Activated naive CD4-positive, alpha-beta T cell treated with Interleukin-2 at 50 U/mL for 16 hours (primary cell): ENCODE data around the gene DUSP11.
"Not testable (repeated sequence)": the region's sequence is repeated elsewhere in the genome, so short reads cannot be mapped to it uniquely, and the experiment has no call there.

Experiments used
- DNase-seq: peaks from one replicate; pipeline ENCODE4 v3.0.0-alpha.2; 2020

Gene DUSP11

DNA sequence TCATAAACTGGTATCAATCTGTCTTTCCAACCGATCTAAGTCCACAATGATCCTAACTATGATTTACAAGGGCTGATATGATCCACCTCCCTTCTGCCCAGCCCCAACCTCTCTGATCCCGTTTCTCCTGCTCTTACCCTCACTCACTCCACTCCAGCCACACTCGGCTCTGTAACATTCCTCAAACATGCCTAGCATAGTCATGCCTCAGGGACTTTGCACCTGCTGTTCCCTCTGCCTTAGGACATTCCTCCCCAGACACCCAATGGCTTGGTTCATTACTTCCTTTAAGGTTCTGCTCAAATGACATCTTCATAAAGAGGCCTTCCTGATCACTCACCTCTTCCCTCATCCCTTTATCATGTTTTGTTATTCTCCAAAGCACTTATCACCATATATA lies 9.2 kb downstream of the DUSP11 start:
- DNase-seq: no peak

DNA sequence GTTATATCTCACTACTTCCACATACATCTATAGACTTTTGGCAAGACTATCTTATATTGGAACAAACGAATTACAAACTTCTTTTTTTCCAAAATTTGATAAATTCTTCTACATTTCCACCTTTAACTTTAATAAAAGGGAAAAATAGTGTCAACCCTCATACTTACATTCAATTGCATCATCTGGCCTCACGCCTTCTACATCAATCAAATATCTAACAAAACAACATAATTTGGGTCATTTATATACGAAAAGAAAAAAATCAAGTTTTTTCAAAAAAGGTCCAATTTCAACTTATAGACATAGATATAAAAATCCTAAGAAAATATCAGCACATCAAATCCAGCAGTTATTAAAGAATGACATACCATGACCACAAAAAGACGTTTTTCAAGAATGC lies 12.9 kb downstream of the DUSP11 start:
- DNase-seq: no peak

DNA sequence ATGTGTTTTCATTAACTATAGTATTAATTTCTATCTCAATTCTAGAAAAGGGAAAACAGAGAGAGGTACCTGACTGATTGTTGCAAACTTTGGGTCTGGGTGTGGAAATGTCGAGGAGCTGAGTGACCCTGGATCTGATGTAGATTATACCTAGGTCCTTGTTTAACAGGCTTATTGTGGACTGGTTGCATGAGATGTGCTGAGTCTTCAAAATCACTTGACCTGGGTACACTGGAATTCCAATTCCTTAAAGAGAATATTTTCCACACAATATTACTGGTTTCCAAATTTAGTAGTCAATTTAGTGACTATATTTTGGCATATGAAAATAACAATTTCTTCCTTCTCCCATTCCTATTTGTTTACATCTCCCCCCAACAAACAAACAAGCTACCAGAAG lies 13.6 kb downstream of the DUSP11 start:
- no peak for DNase-seq

DNA sequence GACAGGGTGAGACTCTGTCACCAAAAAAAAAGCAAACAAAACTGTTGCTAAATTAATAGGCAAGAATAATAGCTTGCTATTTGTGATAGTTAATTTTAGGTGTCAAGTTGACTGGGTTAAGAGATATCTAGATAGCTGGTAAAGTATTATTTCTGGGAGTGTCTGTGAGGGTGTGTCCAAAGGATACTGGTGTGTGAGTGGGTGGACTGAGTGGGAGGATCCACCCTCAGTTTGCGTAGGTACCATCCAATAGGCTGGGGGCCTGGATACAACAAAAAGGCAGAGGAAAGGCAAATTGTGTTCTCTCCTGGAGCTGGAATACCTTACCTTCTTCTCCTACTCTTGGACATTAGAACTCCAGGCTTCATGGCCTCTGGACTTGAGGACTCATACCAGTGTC lies 15.0 kb downstream of the DUSP11 start:
- DNase-seq: no peak

DNA sequence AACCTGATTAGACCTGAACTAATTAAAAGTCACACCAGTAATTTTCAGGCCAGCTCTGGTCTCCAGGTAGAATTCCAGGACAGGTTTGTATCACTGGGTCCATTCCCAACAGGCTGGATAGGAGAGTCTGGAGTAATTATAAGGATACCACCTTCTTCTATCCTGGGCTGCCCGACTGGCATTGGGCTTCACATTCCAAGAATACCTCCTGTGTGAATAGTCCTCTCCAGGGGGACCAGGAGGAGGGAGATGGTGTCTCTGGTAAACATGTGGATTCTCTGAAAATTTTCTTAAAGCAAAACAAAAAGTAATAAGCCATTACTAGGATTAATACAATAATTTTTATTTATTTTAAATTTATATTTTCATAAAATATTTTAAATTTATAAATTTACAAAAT lies 17.3 kb downstream of the DUSP11 start:
- no peak for DNase-seq

DNA sequence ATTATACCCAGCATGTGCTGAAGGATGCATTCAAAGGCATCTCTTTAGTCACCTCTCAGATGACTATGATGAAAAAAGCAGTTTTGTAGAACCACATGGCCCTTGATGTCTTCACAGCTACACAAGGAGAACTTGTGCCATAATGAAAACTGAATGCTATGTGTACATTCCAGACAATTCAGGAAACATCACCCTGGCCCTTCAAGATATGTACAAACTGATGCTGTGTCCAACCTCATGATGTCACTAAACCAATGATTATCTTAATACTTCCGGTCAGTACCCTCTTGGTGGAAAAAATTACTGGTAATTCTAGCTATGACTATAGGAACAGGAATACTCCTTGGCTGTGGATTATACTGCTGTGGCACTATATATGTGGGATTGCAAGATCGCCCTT lies 20.0 kb downstream of the DUSP11 start:
- DNase-seq: no peak

DNA sequence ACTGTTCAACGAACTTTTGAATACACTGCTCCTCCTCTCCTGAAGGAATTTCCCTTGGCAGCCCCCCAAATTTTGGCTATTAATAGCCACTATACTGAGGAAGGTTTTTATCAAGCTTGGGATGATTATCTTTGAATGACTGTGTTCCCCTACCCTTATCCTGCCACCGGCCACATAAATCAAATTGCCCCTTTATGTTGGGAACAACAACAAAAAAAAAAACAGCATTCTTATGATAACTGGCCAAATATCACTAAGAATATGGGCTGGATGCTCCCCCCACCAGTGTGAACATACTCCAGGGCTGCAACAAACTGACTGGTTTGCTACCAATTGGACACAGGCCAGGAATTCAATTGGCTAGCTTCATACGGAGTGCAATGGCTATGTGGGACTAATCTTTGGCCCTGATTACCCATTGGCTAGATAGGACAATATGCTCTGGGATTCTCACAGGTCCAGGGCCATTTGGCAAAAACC lies 20.6 kb downstream of the DUSP11 start:
- DNase-seq: no peak

DNA sequence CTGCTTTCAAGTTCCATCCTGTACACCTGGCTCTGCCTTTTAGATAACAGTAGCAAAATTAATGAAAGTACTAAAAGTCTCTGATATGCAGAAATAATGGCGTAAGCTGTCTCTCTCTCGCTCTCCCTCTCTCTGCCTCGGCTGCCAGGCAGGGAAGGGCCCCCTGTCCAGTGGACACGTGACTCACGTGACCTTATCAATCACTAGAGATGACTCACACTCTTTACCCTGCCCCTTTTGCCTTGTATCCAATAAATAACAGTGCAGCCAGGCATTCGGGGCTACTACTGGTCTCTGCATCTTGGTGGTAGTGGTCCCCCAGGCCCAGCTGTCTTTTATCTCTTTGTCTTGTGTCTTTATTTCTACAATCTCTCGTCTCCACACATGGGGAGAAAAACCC lies 25.6 kb downstream of the DUSP11 start:
- not testable (repeated sequence) for DNase-seq

DNA sequence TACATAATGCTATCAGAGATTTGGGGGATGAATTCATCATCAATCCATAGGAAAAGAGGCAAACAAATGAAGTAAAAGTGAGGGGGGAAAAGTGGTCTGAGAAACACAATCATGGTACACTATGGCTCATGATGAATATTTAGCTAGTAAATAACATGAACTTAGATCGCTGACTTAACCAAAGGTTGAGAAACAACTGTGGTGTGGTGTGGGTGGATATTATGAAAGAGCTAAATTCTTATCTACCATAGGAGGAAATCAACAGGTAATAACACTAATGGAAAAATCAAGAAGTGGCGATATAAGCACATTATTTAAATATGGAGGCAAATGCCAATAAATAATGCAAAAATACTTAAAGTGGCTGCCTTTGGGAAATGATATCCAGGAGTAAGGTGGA lies 30.6 kb downstream of the DUSP11 start:
- DNase-seq: no peak

DNA sequence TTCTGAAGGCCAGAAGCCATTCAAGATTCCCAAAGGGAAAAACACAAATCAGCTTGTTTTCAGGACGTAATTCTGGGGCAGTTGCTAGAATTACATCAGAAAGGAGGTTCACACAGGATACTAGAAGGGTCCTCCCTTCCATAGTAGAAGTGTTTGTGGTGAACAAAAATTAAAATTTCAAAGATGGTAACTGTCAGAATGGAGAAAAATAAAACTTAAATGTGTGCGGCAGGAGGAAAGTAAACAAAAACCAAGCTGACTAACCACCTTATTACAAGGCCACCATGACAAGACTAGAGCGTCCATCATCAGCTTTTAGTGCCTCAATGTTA lies 33.1 kb downstream of the DUSP11 start:
- no peak for DNase-seq

DNA sequence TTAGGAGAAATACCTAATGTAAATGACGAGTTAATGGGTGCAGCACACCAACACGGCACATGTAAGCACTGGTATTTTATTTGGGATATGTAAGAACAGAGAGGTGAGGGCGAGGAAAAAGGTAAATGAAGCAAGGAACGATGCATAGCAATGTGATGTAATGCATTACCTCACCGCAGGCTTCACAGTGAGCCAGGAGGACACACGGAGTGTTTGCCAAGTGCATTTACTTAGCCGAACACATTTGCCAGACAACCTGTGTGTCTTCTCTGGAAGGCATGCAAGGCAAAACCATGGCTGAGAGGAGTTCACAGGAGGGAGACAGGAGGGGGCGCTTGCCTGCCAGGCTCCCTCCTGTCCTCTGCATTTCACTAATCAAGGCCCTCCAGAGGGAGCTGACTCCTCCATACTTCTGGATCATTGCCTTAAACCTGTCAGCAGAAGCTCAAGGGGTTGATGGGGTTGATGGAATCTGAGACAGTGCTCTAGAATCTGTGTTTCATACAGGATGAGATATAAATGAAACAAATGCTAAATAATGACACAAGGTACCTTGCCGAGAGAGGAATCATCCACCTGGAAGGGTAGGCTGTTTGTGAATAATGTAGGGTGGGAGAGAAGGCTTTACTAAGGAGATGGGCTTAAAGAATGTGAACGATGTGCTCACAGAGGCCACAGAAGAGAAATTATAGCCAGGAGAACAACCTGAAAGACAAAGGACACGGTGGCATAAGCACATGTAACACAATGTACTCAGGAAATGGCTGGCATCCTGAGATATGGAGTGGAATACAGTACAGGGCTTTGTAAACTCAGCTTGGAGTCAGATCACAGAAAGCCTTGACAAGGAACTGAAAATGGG lies 33.7 kb downstream of the DUSP11 start:
- no peak for DNase-seq

DNA sequence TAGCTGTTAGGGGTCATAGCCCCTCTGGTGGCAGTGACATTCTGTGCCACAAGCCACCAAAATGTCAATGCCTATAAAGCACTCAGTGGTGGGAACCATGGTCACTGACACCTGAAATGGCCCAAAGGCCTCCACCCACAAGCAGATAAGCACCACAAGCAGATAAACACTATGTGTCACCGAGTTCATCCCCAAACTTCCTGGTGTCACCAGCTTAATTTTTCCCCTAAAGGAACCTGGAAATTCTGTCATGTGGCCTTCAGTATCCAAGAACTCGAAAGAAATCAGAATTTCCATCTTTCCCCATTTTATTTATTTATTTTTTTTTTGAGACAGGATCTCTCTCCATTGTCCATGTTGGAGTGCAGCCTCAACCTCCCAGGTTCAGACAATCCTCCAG lies 39.1 kb downstream of the DUSP11 start:
- no peak for DNase-seq

DNA sequence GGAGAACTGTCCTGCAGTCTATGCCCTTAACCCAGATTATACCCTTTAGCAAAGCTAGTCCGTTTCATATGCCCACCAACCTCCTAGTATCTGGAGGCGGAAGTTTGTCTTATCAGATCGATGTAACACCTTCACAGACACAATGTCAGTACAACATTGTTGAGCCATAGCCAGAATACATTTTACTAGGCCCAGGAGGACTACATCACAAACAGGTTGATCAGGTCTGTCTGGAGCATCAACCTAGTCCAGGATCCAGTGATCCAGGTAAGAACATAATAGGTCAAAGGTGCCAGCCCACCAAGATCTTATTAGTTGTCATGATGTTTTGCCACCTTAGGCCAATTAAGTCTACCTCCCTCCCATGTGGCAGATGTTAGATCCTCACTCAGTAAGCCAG lies 40.8 kb downstream of the DUSP11 start:
- no peak for DNase-seq

DNA sequence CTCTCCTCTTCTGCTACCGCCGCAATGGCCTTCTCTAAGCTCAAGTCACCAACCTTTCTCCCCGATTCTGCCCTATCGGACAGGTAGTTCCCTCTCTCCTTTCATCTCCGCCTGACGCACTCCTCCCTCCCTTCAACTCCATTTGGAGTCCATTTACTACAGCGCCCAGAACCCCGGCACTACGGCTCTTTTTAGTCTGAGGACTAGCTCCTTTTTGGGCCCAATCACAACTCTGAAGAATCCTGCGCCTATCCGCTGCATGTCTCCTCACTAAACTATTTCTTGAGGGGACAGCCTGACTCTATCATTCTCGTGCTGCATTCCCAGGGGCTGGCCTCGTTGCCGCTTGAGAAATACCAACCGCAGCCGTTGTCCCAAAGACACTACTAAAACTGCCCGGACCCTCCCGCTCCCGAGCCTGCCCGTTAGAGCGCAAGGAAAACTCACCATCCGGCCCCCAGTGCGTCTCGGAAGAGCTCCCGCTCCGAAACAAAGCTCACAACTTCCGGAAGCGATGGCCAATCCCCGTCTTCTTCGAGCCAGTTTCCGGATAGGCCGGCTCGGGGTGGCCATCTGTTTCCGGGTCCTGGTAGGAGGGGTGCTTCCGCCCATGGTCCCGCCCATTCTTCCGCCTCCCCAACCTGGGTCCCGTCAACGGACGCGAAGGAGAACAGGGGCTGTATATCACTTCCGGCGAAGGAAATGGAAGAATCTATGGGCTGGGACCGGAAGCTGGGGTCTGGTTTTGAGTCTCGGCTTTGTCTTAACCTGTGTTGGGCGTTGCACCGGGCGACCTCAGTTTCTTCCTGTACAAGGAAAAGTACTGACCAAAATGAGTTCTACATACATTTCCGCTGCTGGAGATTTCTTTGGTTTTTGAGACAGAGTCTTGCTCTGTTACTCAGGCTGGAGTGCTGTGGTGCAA lies 42.8 kb downstream of the DUSP11 start, which contains the start of gene TPRKB:
TPRKB (minus strand) TSS at position 491 of the 925 bp plus-strand sequence. CDS start 2,776 bp downstream, outside the sequence.
- DNase-seq: peak; percentile 96

DNA sequence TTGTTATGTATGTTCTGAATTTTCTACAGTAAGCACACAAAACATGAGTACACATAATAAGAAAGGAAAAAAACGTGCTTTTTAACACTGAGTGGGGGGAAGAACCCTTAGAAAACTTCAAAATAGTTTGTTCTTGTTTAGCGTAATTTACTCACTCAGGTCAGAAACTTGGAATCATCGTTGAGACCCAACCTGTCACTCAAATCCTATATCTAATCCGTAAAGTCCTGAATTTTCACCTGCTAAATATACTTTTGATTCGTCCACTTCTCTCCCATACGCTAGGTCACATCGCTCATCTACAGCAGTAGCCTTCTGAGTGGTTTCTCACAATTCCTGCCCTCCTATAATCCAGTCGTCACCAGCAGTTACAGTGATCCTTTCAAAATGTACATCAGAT lies 43.5 kb downstream of the DUSP11 start:
- DNase-seq: no peak

DNA sequence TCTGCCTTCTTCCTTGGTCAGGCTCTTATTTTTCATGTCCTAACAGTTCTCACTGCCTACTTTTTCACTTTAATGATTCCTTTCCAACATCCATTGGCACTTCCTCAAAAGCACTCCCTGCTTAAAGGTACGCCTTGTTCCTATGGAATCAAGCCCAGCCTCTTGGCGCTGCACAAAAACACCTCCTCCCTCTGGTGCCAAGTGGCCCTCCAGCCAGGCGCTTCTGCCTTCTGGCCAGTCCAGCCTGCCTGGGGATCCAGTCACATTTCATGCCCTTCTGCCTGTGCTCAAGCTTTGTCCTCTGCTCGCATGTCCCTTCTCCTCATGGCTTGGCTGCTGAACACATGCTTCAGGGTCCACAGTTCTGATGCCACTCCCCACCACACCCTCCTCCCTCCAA lies 49.1 kb downstream of the DUSP11 start:
- DNase-seq: no peak

DNA sequence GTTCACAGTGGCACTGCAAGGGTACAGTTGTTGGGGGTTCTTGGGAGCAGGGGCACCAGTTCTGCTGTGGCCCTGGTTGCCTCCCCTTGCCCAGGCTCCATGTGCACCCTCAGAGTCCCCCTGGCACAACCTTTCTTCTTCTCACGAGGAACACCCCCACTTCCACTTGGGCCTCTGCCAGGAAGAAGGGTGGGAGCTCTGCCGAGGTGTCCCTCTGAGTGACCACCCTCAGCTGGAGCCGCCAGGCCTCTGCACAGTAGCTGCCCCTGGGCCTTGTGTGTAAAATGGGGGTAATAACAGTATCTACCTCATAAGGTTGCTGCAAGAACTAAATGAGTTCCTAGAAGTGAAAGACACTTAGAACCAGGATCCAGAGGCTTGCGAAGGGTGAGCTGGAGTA lies 51.2 kb downstream of the DUSP11 start:
- no peak for DNase-seq

DNA sequence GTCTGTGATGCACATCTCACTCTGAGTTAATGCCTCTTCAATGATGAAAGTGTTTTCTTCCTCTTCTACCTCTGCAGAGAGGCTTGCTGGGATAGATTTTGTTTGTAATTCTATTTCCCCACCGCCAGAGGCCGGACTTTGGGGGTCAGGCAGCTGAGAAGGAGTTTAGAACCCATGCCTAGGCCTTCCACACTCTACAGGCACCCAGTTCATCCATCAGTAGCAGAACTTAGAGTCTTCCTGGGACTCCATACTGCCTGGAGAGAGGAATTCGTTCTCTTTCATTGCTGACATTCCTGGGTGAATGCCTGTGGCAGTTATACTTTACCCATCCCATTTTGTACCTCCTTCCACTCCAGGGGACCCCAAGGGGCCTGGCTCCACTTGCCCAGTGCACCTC lies 51.9 kb downstream of the DUSP11 start:
- no peak for DNase-seq

DNA sequence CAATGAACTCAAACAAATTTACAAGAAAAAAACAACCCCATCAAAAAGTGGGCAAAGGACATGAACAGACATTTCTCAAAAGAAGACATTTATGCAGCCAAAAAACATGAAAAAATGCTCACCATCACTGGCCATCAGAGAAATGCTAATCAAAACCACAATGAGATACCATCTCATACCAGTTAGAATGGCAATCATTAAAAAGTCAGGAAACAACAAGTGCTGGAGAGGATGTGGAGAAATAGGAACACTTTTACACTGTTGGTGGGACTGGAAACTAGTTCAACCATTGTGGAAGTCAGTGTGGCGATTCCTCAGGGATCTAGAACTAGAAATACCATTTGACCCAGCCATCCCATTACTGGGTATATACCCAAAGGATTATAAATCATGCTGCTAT lies 53.2 kb downstream of the DUSP11 start:
- DNase-seq: not testable (repeated sequence)

DNA sequence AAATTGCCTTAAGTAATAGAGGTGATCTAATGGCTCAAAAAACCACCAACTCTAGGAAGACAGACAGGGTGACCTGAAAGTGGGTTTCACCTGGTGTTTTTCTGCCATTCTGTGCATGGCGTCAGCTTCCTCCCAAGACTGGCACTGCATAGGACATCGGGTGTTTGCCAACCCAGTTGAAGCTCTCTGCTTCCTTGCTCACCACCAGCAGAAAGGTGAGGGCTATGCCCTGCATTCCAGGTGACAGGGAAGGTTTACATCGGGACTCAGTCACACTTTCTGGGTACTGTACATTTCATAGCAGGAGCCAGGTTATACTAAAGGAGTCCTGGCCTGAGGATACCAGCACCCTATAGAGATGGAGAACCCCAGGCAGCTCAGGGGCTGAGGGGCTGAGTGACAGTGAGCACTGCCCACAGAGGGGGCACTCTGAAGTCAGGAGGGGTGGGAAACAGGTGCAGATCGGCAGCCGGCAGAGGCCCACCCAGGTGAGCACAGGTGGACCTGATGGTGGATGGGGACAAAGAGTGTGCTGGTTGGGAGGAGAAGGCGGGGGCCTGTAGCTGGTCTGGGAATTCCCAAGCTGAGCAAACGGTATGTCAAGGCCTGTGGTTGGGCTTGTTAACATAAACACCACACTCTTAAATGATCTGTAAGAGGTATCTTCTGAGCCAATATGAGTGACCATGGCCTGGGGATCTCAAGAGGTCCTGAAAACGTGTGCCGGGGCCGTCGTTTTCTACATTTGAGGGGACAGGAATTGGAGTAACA lies 60.9 kb downstream of the DUSP11 start:
- DNase-seq: no peak

DNA sequence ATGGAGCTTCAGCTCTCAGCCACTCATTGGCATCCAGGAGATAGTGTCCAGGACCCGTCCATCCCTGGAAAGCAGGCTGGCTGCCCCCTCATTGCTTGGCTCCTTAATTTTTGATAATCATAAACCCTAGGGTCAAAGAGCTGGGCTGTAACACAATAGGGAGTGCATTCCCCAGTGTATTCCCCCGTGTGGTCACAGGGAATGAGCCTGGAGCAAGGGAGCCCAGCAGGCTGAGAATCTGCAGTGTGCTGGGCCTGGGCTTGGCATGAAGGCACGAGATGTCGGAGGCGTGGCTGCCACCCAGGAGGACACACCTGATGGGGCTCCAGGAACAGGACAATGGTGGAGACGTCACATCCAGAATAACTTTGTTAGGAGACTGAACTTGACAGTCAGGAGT lies 61.5 kb downstream of the DUSP11 start:
- no peak for DNase-seq

DNA sequence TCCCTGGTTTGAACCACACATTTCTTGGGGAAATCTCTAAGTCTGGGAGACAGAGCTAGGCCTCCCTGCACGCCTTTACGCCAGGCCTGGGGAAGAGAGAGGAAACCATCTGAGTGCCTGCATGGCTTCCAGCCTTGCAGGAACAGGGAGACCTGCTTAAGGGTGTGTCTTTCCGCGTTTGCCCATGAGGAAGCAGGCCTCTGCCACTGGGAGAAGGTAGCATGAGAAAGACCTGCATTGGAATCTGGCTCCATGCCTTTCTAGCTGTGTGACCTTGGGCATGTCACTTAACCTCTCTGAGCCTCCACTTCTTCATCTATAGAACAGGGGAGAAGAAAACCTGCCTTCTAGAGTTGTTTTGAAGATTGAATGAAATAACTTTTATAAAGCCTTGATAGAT lies 62.2 kb downstream of the DUSP11 start:
- DNase-seq: not testable (repeated sequence)

DNA sequence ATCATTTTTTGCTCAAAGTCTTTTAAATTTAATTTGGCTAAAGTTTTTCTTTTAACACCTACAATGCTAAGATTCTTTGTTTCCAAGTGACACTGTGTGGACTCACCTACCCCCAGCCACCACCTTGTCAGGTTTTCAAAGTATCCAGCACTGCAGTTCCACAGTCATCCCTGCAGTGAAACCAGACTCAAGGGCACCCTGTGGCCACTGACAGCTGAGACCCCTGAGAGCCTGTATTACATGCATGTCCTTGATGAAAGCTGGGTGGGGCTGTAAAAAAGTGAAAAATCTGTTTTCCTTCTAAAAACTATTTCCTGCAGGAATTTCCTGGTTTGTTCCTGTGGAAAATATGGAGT lies 62.7 kb downstream of the DUSP11 start:
- DNase-seq: no peak
